ENCODE data around the gene TNPO2. TPM values are rescaled to one million over a fixed set of nuclear protein-coding genes. Genes with fewer than 3 reads are reported as not detected.

The TNPO2 gene
- total and polyA plus RNA-seq, 2 donors (not counting 1 experiment from before 2014, with no cell fraction given) = 36.0 to 52.5 TPM

DNA sequence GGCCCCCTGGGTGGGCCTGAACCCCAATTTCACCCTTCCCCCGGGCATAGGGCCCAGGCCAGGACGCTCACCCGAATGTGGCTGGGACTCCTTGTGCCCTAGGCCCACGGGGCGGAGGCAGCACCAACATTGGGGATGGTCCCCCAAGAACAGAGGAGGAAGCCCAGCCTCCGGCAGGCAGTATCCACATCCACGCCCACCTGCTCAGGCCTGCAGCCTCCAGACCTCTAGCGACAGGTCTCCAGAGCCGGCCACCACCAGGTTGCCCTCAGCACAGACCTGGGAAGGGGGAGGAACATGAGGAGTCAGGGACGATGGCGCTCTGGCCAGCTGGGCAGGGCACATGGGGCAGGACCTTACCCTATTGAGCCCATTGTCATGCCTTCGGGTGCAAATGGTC lies 34.7 kb downstream of the TNPO2 start:
- Histone ChIP-seq H3K9ac (ENCODE audit: insufficient read depth, low read length) (no peak overlapping the region), H4K20me1 (ENCODE audit: control insufficient read depth, extremely low read depth, insufficient read depth, low read length) (no peaks in the 10 kb centered on the region), H3K4me3 (replicated peaks in 1 of 4; ENCODE audit: control extremely low read depth in 1 of 4, insufficient read depth in 1 of 4, low read depth in 3 of 4, low read length in 4 of 4) (no peak overlapping the region), H3K4me1 (ENCODE audit: control insufficient read depth, extremely low read depth, insufficient read depth, low read length) (no peaks in the 10 kb centered on the region), H3K4me2 (ENCODE audit: extremely low read depth, insufficient read depth, low read length) (no peak overlapping the region), H3K36me3 (ENCODE audit: control insufficient read depth, insufficient read depth, low read length) (no peaks in the 10 kb centered on the region), H3K9me3 (ENCODE audit: control insufficient read depth, insufficient read depth, low read depth, low read length) (no peaks in the 10 kb centered on the region), H3K27ac (ENCODE audit: insufficient read depth, low read length) (no peak overlapping the region), H2AFZ (ENCODE audit: low read length) (no peak overlapping the region), H3K79me2 (ENCODE audit: control insufficient read depth, insufficient read depth, low read length) (no peaks in the 10 kb centered on the region), H3K27me3 (ENCODE audit: control insufficient read depth, insufficient read depth, low read length) (no peaks in the 10 kb centered on the region)
- TF ChIP-seq, protein P1, sequence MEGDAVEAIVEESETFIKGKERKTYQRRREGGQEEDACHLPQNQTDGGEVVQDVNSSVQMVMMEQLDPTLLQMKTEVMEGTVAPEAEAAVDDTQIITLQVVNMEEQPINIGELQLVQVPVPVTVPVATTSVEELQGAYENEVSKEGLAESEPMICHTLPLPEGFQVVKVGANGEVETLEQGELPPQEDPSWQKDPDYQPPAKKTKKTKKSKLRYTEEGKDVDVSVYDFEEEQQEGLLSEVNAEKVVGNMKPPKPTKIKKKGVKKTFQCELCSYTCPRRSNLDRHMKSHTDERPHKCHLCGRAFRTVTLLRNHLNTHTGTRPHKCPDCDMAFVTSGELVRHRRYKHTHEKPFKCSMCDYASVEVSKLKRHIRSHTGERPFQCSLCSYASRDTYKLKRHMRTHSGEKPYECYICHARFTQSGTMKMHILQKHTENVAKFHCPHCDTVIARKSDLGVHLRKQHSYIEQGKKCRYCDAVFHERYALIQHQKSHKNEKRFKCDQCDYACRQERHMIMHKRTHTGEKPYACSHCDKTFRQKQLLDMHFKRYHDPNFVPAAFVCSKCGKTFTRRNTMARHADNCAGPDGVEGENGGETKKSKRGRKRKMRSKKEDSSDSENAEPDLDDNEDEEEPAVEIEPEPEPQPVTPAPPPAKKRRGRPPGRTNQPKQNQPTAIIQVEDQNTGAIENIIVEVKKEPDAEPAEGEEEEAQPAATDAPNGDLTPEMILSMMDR (conservative IDR thresholded peaks at IDR 0.05 in 1 of 2, IDR thresholded peaks at IDR 0.05 in 1 of 2; ENCODE audit: low read depth in 1 of 2, low read length in 2 of 2) = no peak
- TF ChIP-seq EZH2 (IDR thresholded peaks at IDR 0.05; ENCODE audit: low read length, missing control alignments) = no peak
- no peak for DNase-seq (ENCODE audit: low read depth in 2 of 2)

DNA sequence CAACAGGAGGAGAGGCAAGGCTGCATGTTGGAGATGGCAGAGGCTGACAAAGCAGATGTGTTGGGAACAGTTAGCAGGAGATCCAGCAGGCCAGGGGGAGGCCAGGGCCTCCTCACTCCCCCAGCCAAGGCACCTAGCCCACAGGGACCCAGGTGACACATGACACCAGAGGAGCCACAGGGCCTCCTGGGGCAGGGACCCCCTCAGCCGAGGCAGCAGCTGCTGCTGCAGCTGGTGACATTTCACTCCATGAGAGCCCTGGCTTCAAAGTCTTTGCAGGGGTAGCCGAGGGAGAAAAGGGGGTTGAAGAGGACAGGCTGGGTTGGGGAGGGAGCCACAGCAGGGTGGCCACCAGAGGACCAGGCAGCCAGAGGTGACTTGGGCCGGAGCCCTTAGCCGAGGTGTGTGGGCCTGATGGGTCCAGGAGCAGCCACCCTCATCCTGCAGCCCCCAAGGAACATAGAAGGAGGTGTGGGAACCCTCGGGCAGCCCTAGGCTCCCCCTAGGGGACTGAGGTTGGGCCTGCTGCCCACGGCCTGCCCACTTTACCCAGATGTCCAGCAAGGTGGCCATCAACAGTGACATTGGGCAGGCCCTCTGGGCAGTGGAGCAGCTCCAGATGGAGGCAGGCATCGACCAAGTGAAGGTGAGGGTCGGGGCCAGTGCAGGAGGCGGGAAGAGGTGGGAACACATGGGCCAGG lies 36.1 kb downstream of the TNPO2 start, which contains the start of gene GNG14:
Gene GNG14 (plus strand): TSS at position 503 of the 701 bp plus-strand sequence. CDS start 51 bp downstream, at position 554.
- no peak within 1 kb of the TSS for H3K27ac ChIP-seq (ENCODE audit: insufficient read depth, low read length)
- no peak for DNase-seq (ENCODE audit: low read depth in 2 of 2)
- no peaks in the 10 kb centered on the region for H3K4me1 ChIP-seq (ENCODE audit: control insufficient read depth, extremely low read depth, insufficient read depth, low read length)
- H3K4me2 ChIP-seq (ENCODE audit: extremely low read depth, insufficient read depth, low read length) = no peak within 1 kb of the TSS
- H2AFZ ChIP-seq (ENCODE audit: low read length) = no peak within 1 kb of the TSS
- no peak within 1 kb of the TSS for H3K9ac ChIP-seq (ENCODE audit: insufficient read depth, low read length)
- H3K9me3 ChIP-seq (ENCODE audit: control insufficient read depth, insufficient read depth, low read depth, low read length) = no peaks in the 10 kb centered on the region
- no peaks in the 10 kb centered on the region for H3K36me3 ChIP-seq (ENCODE audit: control insufficient read depth, insufficient read depth, low read length)
- H4K20me1 ChIP-seq (ENCODE audit: control insufficient read depth, extremely low read depth, insufficient read depth, low read length) = no peaks in the 10 kb centered on the region
- TF ChIP-seq, protein P1 (conservative IDR thresholded peaks at IDR 0.05 in 1 of 2, IDR thresholded peaks at IDR 0.05 in 1 of 2; ENCODE audit: low read depth in 1 of 2, low read length in 2 of 2) = no peak
- no peak for TF ChIP-seq EZH2 (IDR thresholded peaks at IDR 0.05; ENCODE audit: low read length, missing control alignments)
- H3K79me2 ChIP-seq (ENCODE audit: control insufficient read depth, insufficient read depth, low read length) = no peaks in the 10 kb centered on the region
- no peak within 1 kb of the TSS for H3K4me3 ChIP-seq (replicated peaks in 1 of 4; ENCODE audit: control extremely low read depth in 1 of 4, insufficient read depth in 1 of 4, low read depth in 3 of 4, low read length in 4 of 4)
- H3K27me3 ChIP-seq (ENCODE audit: control insufficient read depth, insufficient read depth, low read length) = no peaks in the 10 kb centered on the region

DNA sequence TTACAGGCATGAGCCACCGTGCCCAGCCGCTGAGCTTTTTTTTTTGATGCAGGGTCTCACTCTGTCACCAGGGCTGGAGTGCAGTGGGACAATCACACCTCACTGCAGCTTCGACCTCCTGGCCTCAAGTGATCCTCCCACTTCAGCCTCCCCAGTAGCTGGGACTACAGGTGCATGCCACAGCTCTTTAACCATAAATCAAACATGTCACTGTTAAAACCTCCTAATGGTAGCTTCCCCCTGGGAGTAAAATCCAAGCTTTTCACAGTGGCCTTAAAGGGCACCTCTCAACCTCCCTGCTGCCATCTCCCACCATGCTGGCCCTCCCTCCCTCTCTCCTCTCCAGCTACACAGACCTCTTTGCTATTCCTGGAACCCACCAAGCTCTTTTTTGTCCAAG lies 37.9 kb downstream of the TNPO2 start:
- no peaks in the 10 kb centered on the region for H3K27me3 ChIP-seq (ENCODE audit: control insufficient read depth, insufficient read depth, low read length)
- TF ChIP-seq, protein P1 (conservative IDR thresholded peaks at IDR 0.05 in 1 of 2, IDR thresholded peaks at IDR 0.05 in 1 of 2; ENCODE audit: low read depth in 1 of 2, low read length in 2 of 2) = no peak
- no peak for TF ChIP-seq EZH2 (IDR thresholded peaks at IDR 0.05; ENCODE audit: low read length, missing control alignments)
- no peaks in the 10 kb centered on the region for H4K20me1 ChIP-seq (ENCODE audit: control insufficient read depth, extremely low read depth, insufficient read depth, low read length)
- no peak overlapping the region for H3K9ac ChIP-seq (ENCODE audit: insufficient read depth, low read length)
- no peaks in the 10 kb centered on the region for H3K79me2 ChIP-seq (ENCODE audit: control insufficient read depth, insufficient read depth, low read length)
- DNase-seq (ENCODE audit: low read depth in 2 of 2) = no peak
- H3K36me3 ChIP-seq (ENCODE audit: control insufficient read depth, insufficient read depth, low read length) = no peaks in the 10 kb centered on the region
- H3K9me3 ChIP-seq (ENCODE audit: control insufficient read depth, insufficient read depth, low read depth, low read length) = no peaks in the 10 kb centered on the region
- H3K4me2 ChIP-seq (ENCODE audit: extremely low read depth, insufficient read depth, low read length) = no peak overlapping the region
- H3K4me1 ChIP-seq (ENCODE audit: control insufficient read depth, extremely low read depth, insufficient read depth, low read length) = no peaks in the 10 kb centered on the region
- no peak overlapping the region for H2AFZ ChIP-seq (ENCODE audit: low read length)
- H3K27ac ChIP-seq (ENCODE audit: insufficient read depth, low read length) = no peak overlapping the region
- no peak overlapping the region for H3K4me3 ChIP-seq (replicated peaks in 1 of 4; ENCODE audit: control extremely low read depth in 1 of 4, insufficient read depth in 1 of 4, low read depth in 3 of 4, low read length in 4 of 4)
